Progenitor cell of endocrine pancreas (in vitro differentiated cells): ENCODE data around the gene SLC6A5. TPM values are rescaled to one million over a fixed set of nuclear protein-coding genes. Genes with fewer than 3 reads are reported as not detected.

Experiments used
- DNase-seq: peaks from one replicate; pipeline ENCODE4 v3.0.0; 2021; ENCODE audit warnings: low spot score; ENCODE audit not compliant: unreplicated experiment
- H3K27ac Mint-ChIP-seq: 2 replicates; pipeline ENCODE4 v1.8.0; 2021; ENCODE audit warnings: mild to moderate bottlenecking, moderate library complexity, mixed read lengths
- H3K27me3 Mint-ChIP-seq: 2 replicates; pipeline ENCODE4 v1.8.0; 2021; ENCODE audit warnings: mixed read lengths
- H3K36me3 Mint-ChIP-seq: 2 replicates; pipeline ENCODE4 v1.8.0; 2022; ENCODE audit warnings: mixed read lengths; ENCODE audit not compliant: insufficient read depth
- H3K4me1 Mint-ChIP-seq: 2 replicates; pipeline ENCODE4 v1.8.0; 2021; ENCODE audit warnings: low read depth, mixed read lengths
- H3K4me3 Mint-ChIP-seq: 2 replicates; pipeline ENCODE4 v1.8.0; 2021; ENCODE audit warnings: low read depth, mild to moderate bottlenecking, moderate library complexity, mixed read lengths
- H3K9me3 Mint-ChIP-seq: 2 replicates; pipeline ENCODE4 v1.8.0; 2021; ENCODE audit warnings: low read depth, mixed read lengths
- CTCF ChIP-seq: fragments of 200-600 bp; sonication (generic); IDR thresholded peaks from one replicate; pipeline ENCODE4 v1.5.0; 2021; ENCODE audit warnings: antibody characterized with exemption, mild to moderate bottlenecking; ENCODE audit not compliant: unreplicated experiment
- total RNA-seq: library from RNA; stranded (reverse); gene quantifications from 2 replicates; pipeline ENCODE4 v1.2.1, GENCODE V29; 2021

The SLC6A5 gene
- total RNA-seq, 1 donor from 2014 or later: not detected

DNA sequence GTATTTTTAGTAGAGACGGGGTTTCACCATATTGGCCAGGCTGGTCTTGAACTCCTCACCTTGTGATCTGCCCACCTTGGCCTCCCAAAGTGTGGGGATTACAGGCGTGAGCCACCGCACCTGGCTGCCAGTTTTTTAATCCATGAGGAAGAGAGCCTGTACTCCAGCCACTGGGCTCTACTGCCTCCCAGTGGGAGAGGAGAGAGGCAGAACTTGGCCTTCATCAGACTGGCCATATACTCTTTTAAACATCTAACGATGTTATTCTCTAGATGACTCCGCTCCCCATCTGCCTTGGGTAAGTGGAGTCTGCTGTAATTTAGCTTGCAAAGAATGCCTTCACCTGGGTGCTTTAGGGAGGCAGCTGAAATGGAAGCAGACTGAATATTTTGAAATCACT, 34.6 kb downstream of the SLC6A5 start:
- no peak for DNase-seq
- Mint-ChIP-seq H3K27ac (no peak overlapping the region), H3K4me1 (peaks cover 10% of the 10 kb centered on the region), H3K4me3 (no peak overlapping the region), H3K36me3 (no peaks in the 10 kb centered on the region), H3K9me3 (peaks cover 3% of the 10 kb centered on the region), H3K27me3 (no peaks in the 10 kb centered on the region)
- no peak for TF ChIP-seq CTCF

DNA sequence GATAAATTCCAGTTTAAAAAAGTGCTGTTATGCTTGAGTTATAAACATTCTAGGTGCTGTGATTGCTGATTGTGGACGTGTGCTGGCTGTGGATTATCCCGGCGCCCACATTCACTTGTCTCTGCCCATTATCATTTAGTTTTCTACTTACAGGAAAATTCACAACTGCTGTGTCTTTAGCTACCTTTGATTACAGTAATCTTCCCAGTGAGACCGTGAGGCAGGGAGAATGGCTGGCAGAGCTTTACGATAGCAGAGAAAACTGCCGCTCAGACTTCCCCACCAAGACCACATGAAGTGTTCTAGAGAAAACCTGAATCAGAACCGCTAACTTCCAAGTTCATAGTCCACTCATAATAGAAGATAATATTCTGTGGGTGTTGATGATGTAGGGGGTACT, 35.4 kb downstream of the SLC6A5 start:
- Mint-ChIP-seq H3K27me3 (no peaks in the 10 kb centered on the region), H3K36me3 (no peaks in the 10 kb centered on the region), H3K27ac (no peak overlapping the region), H3K9me3 (peaks cover 3% of the 10 kb centered on the region), H3K4me3 (no peak overlapping the region), H3K4me1 (peaks cover 10% of the 10 kb centered on the region)
- no peak for DNase-seq
- TF ChIP-seq CTCF: no peak

DNA sequence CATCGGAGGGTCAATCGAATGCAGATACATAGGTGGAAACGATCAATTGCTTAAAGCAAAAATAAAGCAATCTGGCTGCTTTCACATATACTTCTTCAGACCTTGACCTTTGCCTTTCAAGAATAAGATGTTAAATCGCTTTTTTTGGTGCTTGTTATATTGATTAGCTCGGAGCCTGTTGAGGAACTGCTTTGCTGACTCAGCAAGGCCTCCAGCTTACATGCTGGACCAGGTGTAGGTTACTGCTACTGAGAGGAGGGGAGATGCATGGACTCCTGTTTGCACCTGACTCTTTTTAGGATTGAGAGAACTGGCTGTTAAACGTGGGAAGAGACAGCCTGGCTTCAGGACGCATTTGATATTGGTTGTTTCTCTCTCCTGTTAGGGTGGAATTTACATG, 38.7 kb downstream of the SLC6A5 start:
- Mint-ChIP-seq H3K9me3 (no peaks in the 10 kb centered on the region), H3K4me1 (peaks cover 7% of the 10 kb centered on the region)

DNA sequence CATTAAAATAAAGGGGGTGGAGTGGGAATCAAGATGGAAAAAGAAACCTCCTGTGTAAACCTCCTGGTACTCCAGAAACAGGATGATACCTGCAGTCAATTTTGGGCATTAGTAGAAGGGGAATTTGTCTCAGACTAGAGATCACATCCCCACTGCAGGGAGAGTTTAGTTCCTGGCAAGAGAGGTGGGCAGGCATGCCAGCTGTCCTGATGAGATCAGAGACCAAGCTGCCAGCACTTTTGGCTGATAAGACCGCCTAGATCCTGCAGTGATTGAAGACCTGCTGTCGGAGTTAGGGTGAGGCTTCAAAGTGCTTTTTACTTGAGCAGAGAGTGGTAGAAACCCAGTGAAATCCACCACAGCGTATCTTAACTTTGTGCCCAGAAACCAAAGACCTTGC, 40.3 kb downstream of the SLC6A5 start:
- Mint-ChIP-seq H3K27me3 (no peaks in the 10 kb centered on the region), H3K27ac (no peak overlapping the region), H3K9me3 (no peaks in the 10 kb centered on the region)

More for the DNA sequence above, 38.7 kb downstream of the SLC6A5 start:
- DNase-seq: no peak
- peak overlapping the region; percentile 40 for H3K27ac Mint-ChIP-seq
- H3K4me3 Mint-ChIP-seq: no peak overlapping the region
- TF ChIP-seq CTCF: no peak
- H3K27me3 Mint-ChIP-seq: no peaks in the 10 kb centered on the region
- no peaks in the 10 kb centered on the region for H3K36me3 Mint-ChIP-seq

GRCh38 chr11:20640401-20640800, 41.0 kb downstream of the SLC6A5 start:
- peaks cover 7% of the 10 kb centered on the region for H3K4me1 Mint-ChIP-seq
- TF ChIP-seq CTCF: no peak

More for the DNA sequence above, 40.3 kb downstream of the SLC6A5 start:
- no peak for DNase-seq
- Mint-ChIP-seq H3K36me3 (no peaks in the 10 kb centered on the region), H3K4me1 (peaks cover 7% of the 10 kb centered on the region), H3K4me3 (no peak overlapping the region)
- TF ChIP-seq CTCF: no peak

More at GRCh38 chr11:20640401-20640800, 41.0 kb downstream of the SLC6A5 start:
- Mint-ChIP-seq H3K27ac (no peak overlapping the region), H3K27me3 (peaks cover 4% of the 10 kb centered on the region), H3K4me3 (no peak overlapping the region), H3K9me3 (no peaks in the 10 kb centered on the region), H3K36me3 (no peaks in the 10 kb centered on the region)
- DNase-seq: no peak
